Endothelial cell of umbilical vein (primary cell): ENCODE data around the gene TRMT11. TPM values are rescaled to one million over a fixed set of nuclear protein-coding genes. Genes with fewer than 3 reads are reported as not detected.

ENCODE experiments used
- BruUV-seq: library from RNA; stranded (reverse); fragments of 400-500 nt; replicated peaks from 2 replicates; lab custom pipeline; 2021; lab: Mats Ljungman, UMichigan
- CTCF ChIA-PET: fragments of 300-600, 350-600 bp; sonication (Branson Sonifier 250); formaldehyde crosslinking; loops from one replicate; lab custom pipeline; 2021; ENCODE audit warnings: antibody characterized with exemption, inconsistent platforms; lab: Charles Lee
- POLR2A ChIA-PET: fragments of 300-600, 350-600 bp; sonication (Branson Sonifier 250); formaldehyde crosslinking; loops from one replicate; lab custom pipeline; 2021; ENCODE audit warnings: antibody characterized with exemption, inconsistent platforms; lab: Charles Lee
- DNase-seq: peaks from one replicate; pipeline ENCODE4 v3.0.0-alpha.2; 2011; ENCODE audit warnings: low read depth, low spot score
- FAIRE-seq: peaks from 2 replicates; lab custom pipeline; 2011; peaks lifted over from hg19 to GRCh38; lab: Jason Lieb, UNC
- H2AFZ ChIP-seq: 2 replicates; pipeline ENCODE4 v1.6.0; 2012; ENCODE audit warnings: low read depth, low read length, control low read depth, inconsistent platforms
- H3K27ac ChIP-seq: 2 replicates; pipeline ENCODE4 v1.5.1; 2011; ENCODE audit warnings: low read depth, mild to moderate bottlenecking, control low read depth, low read length, moderate library complexity; ENCODE audit not compliant: insufficient read depth
- H3K27me3 ChIP-seq, 2 experiments: 2 replicates each; pipeline versions ENCODE4 v1.6.0 to v1.6.1; 2011; ENCODE audit warnings: low read length in 2 of 2, mixed read lengths in 1 of 2; ENCODE audit not compliant: control insufficient read depth in 2 of 2, insufficient read depth in 2 of 2
- H3K36me3 ChIP-seq, 2 experiments: 2 replicates in 1 of 2; 3 replicates in 1 of 2; pipeline ENCODE4 v1.5.1; 2011; ENCODE audit warnings: low read length in 2 of 2, mild to moderate bottlenecking in 1 of 2, moderate library complexity in 1 of 2; ENCODE audit not compliant: control insufficient read depth in 2 of 2, insufficient read depth in 2 of 2; ENCODE audit errors: extremely low read depth in 1 of 2
- H3K4me1 ChIP-seq: 3 replicates; pipeline ENCODE4 v1.5.1; 2011; ENCODE audit warnings: mild to moderate bottlenecking, low read length; ENCODE audit not compliant: control insufficient read depth, insufficient read depth; ENCODE audit errors: extremely low read depth
- H3K4me2 ChIP-seq: 2 replicates; pipeline ENCODE4 v1.6.1; 2011; ENCODE audit warnings: low read length, control low read depth, mixed read lengths; ENCODE audit not compliant: insufficient read depth
- H3K4me3 ChIP-seq, 3 experiments: fragments of 200-600 bp in 1 of 3; sonication (generic), shearing (Covaris generic) in 1 of 3; replicated peaks in 1 of 3; 2 replicates each; pipeline ENCODE4 v1.5.1; 2011 to 2016; ENCODE audit warnings: control low read depth in 3 of 3, low read length in 3 of 3, mild to moderate bottlenecking in 2 of 3, inconsistent platforms in 1 of 3, low read depth in 1 of 3, moderate library complexity in 1 of 3; ENCODE audit not compliant: insufficient read depth in 1 of 3
- H3K79me2 ChIP-seq: 2 replicates; pipeline ENCODE4 v1.6.0; 2012; ENCODE audit warnings: low read length, inconsistent platforms; ENCODE audit not compliant: control insufficient read depth, insufficient read depth
- H3K9ac ChIP-seq: replicated peaks from 2 replicates; pipeline ENCODE3; 2011; ENCODE audit warnings: low read length, control low read depth; ENCODE audit not compliant: insufficient read depth; ENCODE audit errors: extremely low read depth
- H3K9me1 ChIP-seq: replicated peaks from 3 replicates; pipeline ENCODE4 v1.6.0; 2011; ENCODE audit warnings: mild to moderate bottlenecking, low read length; ENCODE audit not compliant: control insufficient read depth, insufficient read depth; ENCODE audit errors: extremely low read depth
- H3K9me3 ChIP-seq: replicated peaks from 2 replicates; pipeline ENCODE4 v1.5.1; 2012; ENCODE audit warnings: low read length, inconsistent platforms; ENCODE audit not compliant: control insufficient read depth, insufficient read depth
- H4K20me1 ChIP-seq: replicated peaks from 2 replicates; pipeline ENCODE3; 2011; ENCODE audit warnings: mild to moderate bottlenecking, low read length; ENCODE audit not compliant: control insufficient read depth, insufficient read depth; ENCODE audit errors: extremely low read depth
- EZH2 ChIP-seq: IDR thresholded peaks from 2 replicates; pipeline ENCODE4 v1.6.1; 2012; ENCODE audit warnings: borderline replicate concordance, low read depth, mild to moderate bottlenecking, moderate library complexity, low read length, inconsistent platforms; ENCODE audit not compliant: severe bottlenecking
- FOS ChIP-seq: IDR thresholded peaks from 2 replicates; pipeline ENCODE4 v1.6.1; 2011; ENCODE audit warnings: mild to moderate bottlenecking, low read length, moderate library complexity, borderline replicate concordance; ENCODE audit not compliant: insufficient read depth
- GATA2 ChIP-seq: IDR thresholded peaks from 2 replicates; pipeline ENCODE4 v1.7.0; 2011; ENCODE audit warnings: low read depth, mild to moderate bottlenecking, moderate library complexity, mixed read lengths, low read length; ENCODE audit not compliant: insufficient read length, insufficient read depth
- JUN ChIP-seq: IDR thresholded peaks from 2 replicates; pipeline ENCODE4 v1.6.1; 2011; ENCODE audit warnings: borderline replicate concordance, low read depth; ENCODE audit not compliant: insufficient read length, insufficient read depth
- MYC ChIP-seq: IDR thresholded peaks from one replicate; pipeline ENCODE4 v1.6.1; 2011; ENCODE audit warnings: mild to moderate bottlenecking, low read depth, low read length
- POLR2A ChIP-seq: IDR thresholded peaks from 2 replicates; pipeline ENCODE4 v1.6.1; 2012; ENCODE audit warnings: low read depth, mild to moderate bottlenecking, control low read depth, low read length
- POLR2AphosphoS5 ChIP-seq: IDR thresholded peaks from 2 replicates; pipeline ENCODE4 v1.6.1; 2012; ENCODE audit warnings: low read depth, mild to moderate bottlenecking, control low read depth, low read length, moderate library complexity; ENCODE audit not compliant: insufficient read depth
- dilution Hi-C: fragments of 300-500 bp; cut with MboI; formaldehyde crosslinking; loops from one replicate; pipeline ENCODE4 v1.15.0; 2019; ENCODE audit warnings: low sequenced_read_pairs; ENCODE audit not compliant: extremely low pct_ligation_motif_present
- intact Hi-C: fragments of 100-400 bp; cut with micrococcal nuclease; formaldehyde crosslinking; loops from one replicate; pipeline ENCODE4 v1.10.0; 2022
- polyA plus RNA-seq, 4 experiments: library from polyadenylated mRNA; depleted of rRNA in 3 of 4; stranded (reverse) in 3 of 4; unstranded in 1 of 4; fragments of >200 nt; gene quantifications; 2 replicates each; pipeline versions ENCODE4 v1.2.1 to v1.2.3, GENCODE V29; 2011 to 2012; ENCODE audit warnings: missing spikeins in 1 of 4
- total RNA-seq: library from RNA; stranded (reverse); gene quantifications from 2 replicates; pipeline ENCODE4 v1.2.3, GENCODE V29; 2021
- TF ChIP-seq, protein P1 (sequence below), 2 donors: IDR thresholded peaks; 1 replicate in 1 of 2; 2 replicates in 1 of 2; pipeline ENCODE4 v1.5.1; 2011; ENCODE audit warnings: low read length in 2 of 2, mild to moderate bottlenecking in 2 of 2, moderate library complexity in 2 of 2, control low read depth in 1 of 2, inconsistent platforms in 1 of 2, low read depth in 1 of 2; ENCODE audit not compliant: insufficient read depth in 1 of 2; ENCODE audit errors: extremely low read depth in 1 of 2
- TF ChIP-seq, protein P2 (sequence below): IDR thresholded peaks from 2 replicates; pipeline ENCODE4 v1.6.1; 2011; ENCODE audit not compliant: insufficient read depth, insufficient read length

The TRMT11 gene
- total and polyA plus RNA-seq, 2 donors (not counting 3 experiments of a cell fraction or from before 2014, with no cell fraction given): 5.1 to 10.7 TPM

DNA sequence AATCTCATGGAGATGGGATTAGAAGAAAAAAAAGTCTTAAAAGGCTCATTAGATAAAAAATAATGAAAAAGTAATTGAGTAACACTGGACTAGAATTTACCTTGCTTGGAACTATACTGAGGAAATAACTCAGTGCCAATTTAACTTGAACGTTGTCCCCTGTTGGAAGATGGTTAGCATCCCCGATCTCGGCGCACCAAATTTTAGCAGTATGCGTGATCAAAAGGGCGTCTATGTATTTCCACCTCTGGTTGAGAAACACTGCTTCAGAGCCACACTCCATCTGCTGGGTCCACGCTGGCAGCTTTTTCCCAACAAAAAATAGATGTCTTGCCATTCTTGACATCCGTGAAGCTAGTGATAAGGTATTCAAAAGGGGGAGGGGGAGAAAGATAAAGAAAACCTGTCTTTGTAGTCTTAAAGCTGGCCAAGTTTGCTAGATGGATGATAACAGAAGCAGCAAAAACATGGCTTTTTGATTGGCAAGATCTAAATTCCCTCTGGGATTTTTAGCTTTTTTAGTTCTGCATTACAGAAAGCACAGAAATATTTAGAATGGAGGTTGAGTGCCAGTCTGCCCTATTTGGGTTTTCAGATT is 23.3 kb upstream of the TRMT11 start:
- no peaks in the 10 kb centered on the region for H3K27me3 ChIP-seq
- no peak overlapping the region for H3K9ac ChIP-seq
- ChIA-PET POLR2A (interaction anchor here (0.6 kb wide), 1 partner anchor 943 kb away, joined by 7 read pairs; no protein-coding TSS in a partner anchor), CTCF (interaction anchor here (1.1 to 3.5 kb wide), 4 partner anchors 12 to 171 kb away, joined by 3 to 24 read pairs (median 3); no protein-coding TSS in a partner anchor)
- DNase-seq (no peak), FAIRE-seq (no peak)
- H3K9me3 ChIP-seq: no peaks in the 10 kb centered on the region
- no peak overlapping the region for H3K4me2 ChIP-seq
- no peaks in the 10 kb centered on the region for H3K9me1 ChIP-seq
- no peaks in the 10 kb centered on the region for H4K20me1 ChIP-seq
- H2AFZ ChIP-seq: no peak overlapping the region
- no peak overlapping the region for H3K4me3 ChIP-seq
- H3K27ac ChIP-seq: no peak overlapping the region
- no peaks in the 10 kb centered on the region for H3K36me3 ChIP-seq
- no TSS peak for BruUV-seq
- no peaks in the 10 kb centered on the region for H3K79me2 ChIP-seq
- dilution Hi-C loops (no loop called here), intact Hi-C loops (no loop called here)
- peaks cover 2% of the 10 kb centered on the region for H3K4me1 ChIP-seq
- TF ChIP-seq POLR2A (no peak), MYC (no peak), GATA2 (no peak), JUN (no peak), EZH2 (no peak), POLR2AphosphoS5 (no peak), FOS (no peak)
- TF ChIP-seq, protein P1, sequence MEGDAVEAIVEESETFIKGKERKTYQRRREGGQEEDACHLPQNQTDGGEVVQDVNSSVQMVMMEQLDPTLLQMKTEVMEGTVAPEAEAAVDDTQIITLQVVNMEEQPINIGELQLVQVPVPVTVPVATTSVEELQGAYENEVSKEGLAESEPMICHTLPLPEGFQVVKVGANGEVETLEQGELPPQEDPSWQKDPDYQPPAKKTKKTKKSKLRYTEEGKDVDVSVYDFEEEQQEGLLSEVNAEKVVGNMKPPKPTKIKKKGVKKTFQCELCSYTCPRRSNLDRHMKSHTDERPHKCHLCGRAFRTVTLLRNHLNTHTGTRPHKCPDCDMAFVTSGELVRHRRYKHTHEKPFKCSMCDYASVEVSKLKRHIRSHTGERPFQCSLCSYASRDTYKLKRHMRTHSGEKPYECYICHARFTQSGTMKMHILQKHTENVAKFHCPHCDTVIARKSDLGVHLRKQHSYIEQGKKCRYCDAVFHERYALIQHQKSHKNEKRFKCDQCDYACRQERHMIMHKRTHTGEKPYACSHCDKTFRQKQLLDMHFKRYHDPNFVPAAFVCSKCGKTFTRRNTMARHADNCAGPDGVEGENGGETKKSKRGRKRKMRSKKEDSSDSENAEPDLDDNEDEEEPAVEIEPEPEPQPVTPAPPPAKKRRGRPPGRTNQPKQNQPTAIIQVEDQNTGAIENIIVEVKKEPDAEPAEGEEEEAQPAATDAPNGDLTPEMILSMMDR (IDR thresholded peaks at IDR 0.05; ENCODE audit: extremely low read depth in 1 of 2, insufficient read depth in 1 of 2, low read depth in 1 of 2, low read length in 2 of 2): no peak
- TF ChIP-seq, protein P2, sequence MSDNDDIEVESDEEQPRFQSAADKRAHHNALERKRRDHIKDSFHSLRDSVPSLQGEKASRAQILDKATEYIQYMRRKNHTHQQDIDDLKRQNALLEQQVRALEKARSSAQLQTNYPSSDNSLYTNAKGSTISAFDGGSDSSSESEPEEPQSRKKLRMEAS: no peak
